ENCODE results near the gene MXRA7. TPM values are rescaled to one million over a fixed set of nuclear protein-coding genes. Genes with fewer than 3 reads are reported as not detected.
A peak's percentile ranks its signal among the peaks of the same experiment; 100 is the strongest.

MXRA7 gene
- total and polyA plus RNA-seq, 2 of the 4 experiments (the other 2 are of a cell fraction): 168 to 231 TPM

GRCh38 chr17:76714822-76715495, 4.2 kb upstream of the MXRA7 start:
- Histone ChIP-seq H2AK5ac (ENCODE audit: low read depth, low read length) (no peak overlapping the region; the same call in 1 of the 2 replicates), H2AFZ (replicated peaks; ENCODE audit: low read length, poor library complexity) (no peak overlapping the region), H2BK120ac (ENCODE audit: low read depth, low read length) (no peak overlapping the region), H3K18ac (ENCODE audit: low read depth, low read length) (no peak overlapping the region; the same call in 1 of the 2 replicates), H3K56ac (ENCODE audit: extremely low read depth, insufficient read depth, low read length) (no peak overlapping the region), H3K4me1 (ENCODE audit: control insufficient read depth, insufficient read depth, low read length) (peaks cover 18% of the 10 kb centered on the region), H2BK15ac (ENCODE audit: low read depth, low read length) (no peak overlapping the region; the same call in 2 of the 3 replicates), H2BK20ac (ENCODE audit: low read depth, low read length) (no peak overlapping the region), H4K5ac (ENCODE audit: low read depth, low read length) (no peak overlapping the region; the same call in 1 of the 2 replicates), H3K9me1 (ENCODE audit: insufficient read depth, low read length) (peaks cover 7% of the 10 kb centered on the region), H3K27me3 (ENCODE audit: control insufficient read depth, insufficient read depth, low read length) (no peaks in the 10 kb centered on the region), H2AK9ac (replicated peaks; ENCODE audit: low read depth, low read length, poor library complexity) (no peak overlapping the region), H3K4me3 (ENCODE audit: insufficient read depth, low read depth, low read length) (no peak overlapping the region), H3K4me2 (ENCODE audit: low read depth, low read length) (no peak overlapping the region), H4K8ac (ENCODE audit: low read depth in 2 of 2, low read length in 2 of 2) (peak overlapping the region in 1 of 2 experiments; percentile 47; a peak in 2 of 4 replicates), H4K91ac (ENCODE audit: insufficient read depth, low read depth, low read length) (peak overlapping the region; percentile 18; the same call in 1 of the 2 replicates), H3K27ac (ENCODE audit: insufficient read depth, low read length) (peak overlapping the region; percentile 31; the same call in 1 of the 2 replicates), H3K36me3 (ENCODE audit: control insufficient read depth, insufficient read depth, low read length) (peaks cover 34% of the 10 kb centered on the region), H4K20me1 (ENCODE audit: insufficient read depth, low read length) (peaks cover 41% of the 10 kb centered on the region), H2BK5ac (ENCODE audit: low read depth, low read length, poor library complexity, severe bottlenecking) (peak overlapping the region; percentile 87), H3K79me1 (ENCODE audit: low read depth in 1 of 2, low read length in 2 of 2) (peaks cover 33 to 73% of the 10 kb centered on the region in 2 experiments), H3K9ac (ENCODE audit: low read depth, low read length) (no peak overlapping the region; the same call in 1 of the 2 replicates), H3K23ac (ENCODE audit: low read depth, low read length) (no peak overlapping the region; the same call in 1 of the 2 replicates), H3K9me3 (ENCODE audit: control insufficient read depth, insufficient read depth, low read length) (no peaks in the 10 kb centered on the region), H3K4ac (ENCODE audit: low read depth, low read length) (peak overlapping the region; percentile 10; the same call in 1 of the 2 replicates), H3K14ac (replicated peaks; ENCODE audit: low read depth, low read length) (no peak overlapping the region; the same call in 1 of the 2 replicates)
- peak; percentile 65 for TF ChIP-seq RAD21 (IDR thresholded peaks at IDR 0.05; ENCODE audit: low read length)
- TF ChIP-seq, protein P1, sequence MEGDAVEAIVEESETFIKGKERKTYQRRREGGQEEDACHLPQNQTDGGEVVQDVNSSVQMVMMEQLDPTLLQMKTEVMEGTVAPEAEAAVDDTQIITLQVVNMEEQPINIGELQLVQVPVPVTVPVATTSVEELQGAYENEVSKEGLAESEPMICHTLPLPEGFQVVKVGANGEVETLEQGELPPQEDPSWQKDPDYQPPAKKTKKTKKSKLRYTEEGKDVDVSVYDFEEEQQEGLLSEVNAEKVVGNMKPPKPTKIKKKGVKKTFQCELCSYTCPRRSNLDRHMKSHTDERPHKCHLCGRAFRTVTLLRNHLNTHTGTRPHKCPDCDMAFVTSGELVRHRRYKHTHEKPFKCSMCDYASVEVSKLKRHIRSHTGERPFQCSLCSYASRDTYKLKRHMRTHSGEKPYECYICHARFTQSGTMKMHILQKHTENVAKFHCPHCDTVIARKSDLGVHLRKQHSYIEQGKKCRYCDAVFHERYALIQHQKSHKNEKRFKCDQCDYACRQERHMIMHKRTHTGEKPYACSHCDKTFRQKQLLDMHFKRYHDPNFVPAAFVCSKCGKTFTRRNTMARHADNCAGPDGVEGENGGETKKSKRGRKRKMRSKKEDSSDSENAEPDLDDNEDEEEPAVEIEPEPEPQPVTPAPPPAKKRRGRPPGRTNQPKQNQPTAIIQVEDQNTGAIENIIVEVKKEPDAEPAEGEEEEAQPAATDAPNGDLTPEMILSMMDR (conservative IDR thresholded peaks at IDR 0.05; ENCODE audit: low read depth, low read length): peak; percentile 77
- TF ChIP-seq MAFK (IDR thresholded peaks at IDR 0.05; ENCODE audit: low read depth, low read length): no peak
- peak; percentile 59 for TF ChIP-seq SMC3 (IDR thresholded peaks at IDR 0.05; ENCODE audit: low read depth, low read length)
- peak; percentile 59 for DNase-seq
- WGBS, 2 experiments (ENCODE audit: extremely low coverage in 2 of 2, insufficient read length in 1 of 2): no CpG with 5 or more reads among the region's 4 CpGs
- dilution Hi-C loops (cut with HindIII; ENCODE audit: low sequenced_read_pairs, unreplicated experiment): no loop called here
- no peak for ATAC-seq (ENCODE audit: low read depth)
- intact Hi-C loops (cut with micrococcal nuclease): loop anchor here (2.0 kb wide), 1 partner anchor 192 kb away; no protein-coding TSS in a partner anchor
- ChIA-PET POLR2A (ENCODE audit: unreplicated experiment) (no interaction called here), CTCF (interaction anchor here (0.5 to 1.4 kb wide), 4 partner anchors 91 to 1629 kb away, joined by 3 to 5 read pairs (median 4); no protein-coding TSS in a partner anchor)
- in situ Hi-C loops (cut with MboI; ENCODE audit: low sequenced_read_pairs): no loop called here
- BruUV-seq (replicated peaks): no TSS peak

All from IMR-90 (cell line).